Measurements from ENCODE around the gene MND1.
A peak's percentile ranks its signal among the peaks of the same experiment; 100 is the strongest.

Gene MND1

DNA sequence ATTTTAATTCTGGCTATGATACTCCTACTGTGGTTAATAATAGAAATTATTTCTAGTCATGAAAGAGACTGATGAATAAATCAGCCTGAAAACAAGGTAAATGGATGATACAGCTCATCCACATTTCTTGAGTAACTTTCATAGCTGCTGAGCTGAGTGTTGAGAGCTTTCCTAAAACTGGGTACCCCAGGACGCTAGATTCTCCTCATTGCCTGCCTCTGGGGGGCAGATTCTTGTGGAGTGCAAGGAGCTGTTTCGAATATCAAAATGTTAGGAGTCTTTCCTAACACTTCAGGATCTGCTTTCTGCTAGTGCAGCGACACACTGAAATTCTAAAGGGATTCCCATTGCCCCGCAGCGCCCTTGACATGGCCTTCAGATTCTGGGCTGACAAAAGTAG is 2.1 kb downstream of the MND1 start:
- peak; percentile 40 for DNase-seq (ENCODE audit: low spot score)

DNA sequence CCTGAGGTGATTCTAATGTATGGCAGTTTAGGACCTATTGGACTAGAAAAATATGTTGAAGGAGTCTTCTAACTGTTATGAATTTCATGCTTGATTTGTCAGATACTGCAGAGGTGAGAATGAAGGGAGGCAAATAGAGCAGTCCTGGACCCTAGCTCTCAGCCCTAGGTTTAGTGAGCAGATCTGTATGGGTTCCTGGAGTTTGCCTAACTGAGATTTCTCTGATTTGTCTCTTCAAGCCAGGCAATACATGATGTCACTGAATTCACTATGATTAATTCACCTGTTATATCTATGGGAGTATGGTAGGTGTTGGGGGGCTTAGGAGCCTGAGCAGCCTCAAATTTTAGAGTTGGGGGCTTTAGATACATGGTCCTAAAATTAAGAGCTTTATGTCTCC is 2.6 kb downstream of the MND1 start:
- no peak for DNase-seq (ENCODE audit: low spot score)

DNA sequence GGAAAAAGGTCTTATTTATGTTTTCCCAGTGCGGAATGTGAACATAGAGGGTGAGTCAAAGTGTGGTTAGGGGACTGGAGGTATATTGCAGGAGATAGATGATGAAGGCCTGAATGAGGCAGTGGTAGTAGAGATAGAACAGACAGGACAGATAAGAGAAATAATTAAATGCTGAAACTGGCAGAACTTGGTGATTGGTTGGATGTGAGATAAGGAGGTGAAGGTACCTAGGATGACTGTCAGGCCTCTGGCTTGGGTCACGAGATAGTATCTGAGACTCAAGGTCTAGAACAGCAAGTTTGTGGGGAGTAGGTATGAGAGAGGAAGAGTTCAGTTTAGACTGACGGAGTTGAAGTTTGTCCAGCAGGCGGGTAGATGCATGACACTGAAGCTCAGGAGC is 3.5 kb downstream of the MND1 start:
- DNase-seq (ENCODE audit: low spot score): no peak

DNA sequence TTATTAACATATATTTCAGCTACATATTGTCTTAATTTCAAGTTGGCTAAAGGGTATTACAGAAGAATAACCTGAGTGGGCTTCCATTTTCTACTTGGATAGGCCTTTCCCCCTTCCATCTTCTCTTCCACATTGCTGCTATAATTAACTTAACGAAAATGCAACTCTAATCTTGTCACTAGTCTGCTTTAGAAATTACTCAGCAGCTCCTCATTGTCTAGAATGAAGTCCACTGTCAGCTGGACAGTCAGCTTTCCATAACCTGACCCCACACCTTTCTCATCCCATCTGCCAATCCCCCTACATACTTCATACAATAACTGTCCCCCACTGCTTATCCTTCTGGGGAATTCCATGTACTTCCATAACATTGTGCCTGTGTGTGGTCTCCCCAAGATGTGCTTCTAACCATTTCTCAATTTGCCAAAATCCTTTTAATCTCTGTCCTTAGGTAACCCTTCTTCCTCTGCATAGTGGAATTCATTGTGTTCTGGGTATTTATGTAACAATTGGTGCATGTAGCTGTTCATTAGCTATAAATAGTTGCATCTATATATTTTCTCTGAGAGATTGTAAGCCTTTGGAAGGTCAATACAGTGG is 4.8 kb downstream of the MND1 start:
- no peak for DNase-seq (ENCODE audit: low spot score)

DNA sequence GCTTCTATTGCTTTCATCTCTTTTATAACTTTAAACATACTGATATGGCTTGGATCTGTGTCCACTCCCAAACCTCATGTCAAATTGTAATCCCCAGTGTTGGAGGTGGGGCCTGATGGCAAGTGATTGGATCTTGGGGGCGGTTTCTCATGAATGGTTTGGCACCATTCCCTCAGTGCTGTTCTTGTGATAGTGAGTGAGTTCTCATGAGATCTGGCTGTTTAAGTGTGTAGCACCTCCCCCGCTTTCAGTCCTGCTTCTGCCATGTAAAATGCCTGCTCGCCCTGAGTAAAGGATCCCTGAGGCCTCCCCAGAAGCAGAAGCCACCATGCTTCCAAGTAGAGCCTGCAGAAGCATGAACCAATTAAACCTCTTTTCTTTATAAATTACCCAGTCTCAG is 17.7 kb downstream of the MND1 start:
- DNase-seq (ENCODE audit: low spot score): no peak

DNA sequence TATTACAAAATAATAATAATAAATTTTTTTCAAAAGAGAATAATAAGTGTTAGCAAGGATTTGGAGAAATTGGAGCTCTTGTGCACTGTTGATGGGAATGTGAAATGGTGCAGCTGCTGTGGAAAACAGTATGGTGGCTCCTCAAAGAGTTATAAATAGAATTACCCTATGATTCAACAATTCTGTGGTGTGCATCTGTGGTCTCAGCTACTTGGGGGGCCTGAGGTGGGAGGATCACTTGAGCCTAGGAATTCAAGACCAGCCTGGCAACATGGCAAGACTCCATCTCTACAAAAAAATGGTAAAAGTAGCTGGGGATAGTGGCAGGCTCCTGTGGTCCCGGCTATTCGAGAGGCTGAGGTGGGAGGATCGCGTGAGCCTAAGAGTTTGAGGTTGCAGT is 19.6 kb downstream of the MND1 start:
- DNase-seq (ENCODE audit: low spot score): no peak

DNA sequence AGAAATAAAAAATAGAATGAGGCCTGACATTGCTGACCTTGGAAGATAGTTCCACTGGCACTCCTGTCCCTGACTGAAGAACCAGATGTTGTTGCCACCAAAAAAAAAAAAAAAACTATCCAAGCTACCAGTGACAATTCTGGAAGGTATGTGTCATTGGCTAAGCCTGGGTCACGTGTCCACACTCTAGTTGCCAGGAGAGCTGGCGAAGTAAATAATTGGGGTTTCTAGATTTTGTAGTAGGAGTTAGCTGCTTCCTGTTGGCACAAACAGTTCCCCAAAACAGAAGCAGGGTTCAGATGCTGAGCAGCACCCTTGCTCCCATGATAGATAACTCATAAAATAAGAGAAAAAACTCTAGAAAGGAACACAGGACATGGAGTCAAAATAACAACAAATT is 20.5 kb downstream of the MND1 start:
- peak; percentile 26 for DNase-seq (ENCODE audit: low spot score)

DNA sequence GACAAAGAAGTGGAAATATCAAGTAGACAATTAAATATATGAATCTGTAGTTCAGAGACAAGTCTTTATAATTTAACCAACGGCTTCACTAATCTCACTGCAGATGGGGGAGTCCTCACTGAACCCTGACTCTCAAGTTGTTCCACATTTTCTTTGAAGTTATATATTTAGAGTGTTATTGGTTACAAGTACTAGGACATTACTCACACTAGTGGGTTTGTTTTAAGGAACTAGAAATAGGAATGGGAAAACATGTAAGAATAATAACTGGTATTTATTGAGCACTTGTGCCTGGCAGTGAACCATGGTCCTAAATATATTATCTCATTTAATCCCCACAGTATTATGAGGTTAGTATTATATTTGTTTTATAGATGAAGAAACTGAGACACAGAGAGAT is 22.0 kb downstream of the MND1 start:
- DNase-seq (ENCODE audit: low spot score): no peak

DNA sequence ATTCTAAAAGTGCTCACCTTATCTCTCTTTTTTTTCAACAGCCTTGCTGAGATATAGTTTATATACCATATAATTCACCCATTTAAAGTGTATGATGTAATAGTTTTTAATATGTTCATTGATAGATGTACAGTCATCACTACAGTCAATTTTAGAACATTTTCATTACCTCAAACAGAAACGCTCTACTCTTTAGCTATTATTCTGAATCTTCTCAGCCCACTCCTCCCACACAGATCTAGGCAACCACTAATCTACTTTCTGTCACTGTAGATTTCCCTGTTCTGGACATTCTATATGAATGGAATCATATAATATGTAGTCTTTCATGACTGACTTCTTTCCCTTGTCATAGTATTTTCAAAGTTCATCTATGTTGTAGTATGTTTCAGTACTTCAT is 22.6 kb downstream of the MND1 start:
- DNase-seq (ENCODE audit: low spot score): no peak

DNA sequence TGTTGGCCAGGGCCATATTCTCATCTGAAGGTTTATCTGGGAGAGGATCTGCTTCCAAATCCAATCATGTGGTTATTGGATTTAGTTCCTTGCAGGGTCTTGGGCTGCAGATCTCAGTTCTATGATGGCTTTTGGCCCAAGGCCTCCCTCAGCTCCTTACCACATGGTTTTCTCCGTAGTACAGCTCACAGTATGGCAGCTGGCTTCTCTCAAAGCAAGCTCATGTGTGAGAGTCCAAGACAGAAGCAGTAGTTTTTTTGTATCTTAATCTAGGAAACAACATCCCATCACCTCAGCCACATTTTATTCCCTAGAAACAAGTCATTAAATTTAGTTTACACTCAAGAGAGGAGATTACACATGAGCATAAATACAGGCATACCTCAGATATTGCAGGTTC is 24.5 kb downstream of the MND1 start:
- no peak for DNase-seq (ENCODE audit: low spot score)

DNA sequence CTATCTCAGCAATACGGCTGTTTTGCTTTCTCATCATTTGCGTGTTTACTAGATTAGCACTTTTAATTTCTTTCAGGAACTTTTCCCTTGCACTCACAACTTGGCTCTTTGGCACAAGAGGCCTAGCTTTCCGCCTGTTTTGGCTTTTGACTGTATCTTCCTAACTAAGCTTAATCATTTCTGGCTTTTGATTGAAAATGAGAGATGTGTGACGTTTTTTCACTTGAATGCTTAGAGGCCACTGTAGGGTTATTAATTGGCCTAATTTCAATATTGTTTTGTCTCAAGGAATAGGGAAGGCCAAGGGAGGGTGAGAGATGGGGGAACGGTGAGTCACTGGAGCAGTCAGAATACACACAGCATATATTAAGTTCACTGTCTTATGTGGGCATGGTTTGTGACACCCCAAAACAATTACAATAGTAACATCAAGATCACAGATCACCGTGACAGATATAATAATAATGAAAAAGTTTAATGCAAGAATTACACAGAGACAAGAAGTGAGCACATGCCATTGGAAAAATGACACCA is 27.3 kb downstream of the MND1 start:
- no peak for DNase-seq (ENCODE audit: low spot score)

DNA sequence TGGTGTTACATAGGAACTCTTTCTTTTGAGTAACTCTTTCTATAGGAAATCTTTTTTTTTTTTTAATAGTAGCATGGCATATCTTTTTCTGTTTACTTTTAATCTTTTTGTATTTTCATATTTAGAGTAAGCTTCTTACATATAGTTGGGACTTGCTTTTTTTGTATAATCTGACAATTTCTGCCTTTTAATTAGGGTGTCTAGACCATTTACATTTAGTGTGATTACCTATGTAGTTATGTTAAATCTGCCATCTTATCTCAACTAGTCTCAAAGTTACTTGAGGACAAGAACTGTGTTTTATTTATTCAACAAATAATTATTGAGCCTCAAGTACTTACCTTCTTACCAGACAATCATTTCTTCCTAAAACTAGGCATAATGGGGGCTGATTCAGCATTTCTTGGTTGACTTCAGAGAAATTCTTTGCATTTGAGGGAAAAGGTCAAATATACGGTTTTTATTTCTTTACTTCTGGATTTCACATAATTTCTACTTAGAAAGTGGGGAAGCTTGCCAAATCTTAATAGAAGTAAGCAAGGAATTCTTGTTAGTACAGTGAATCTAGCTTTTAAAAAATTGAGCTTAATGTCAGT is 28.6 kb downstream of the MND1 start:
- DNase-seq (ENCODE audit: low spot score): no peak

DNA sequence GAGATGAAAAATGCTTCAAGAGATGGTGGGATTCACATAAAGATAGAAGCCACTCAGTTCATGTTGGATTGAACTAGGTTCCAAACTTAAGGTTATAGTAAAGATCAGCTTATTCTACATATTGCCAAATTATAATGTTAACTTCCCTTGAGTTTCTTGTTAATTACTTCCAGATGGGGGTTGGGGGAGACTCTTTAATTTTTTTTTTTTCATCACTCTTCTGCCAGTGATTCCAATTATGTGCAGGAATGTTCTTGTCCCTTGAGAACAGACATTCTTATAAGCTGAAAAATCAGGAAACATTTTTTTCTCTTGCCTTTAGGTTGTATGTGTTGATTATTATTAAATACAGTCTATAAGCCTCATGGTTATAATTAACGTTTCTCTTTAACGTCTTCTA is 30.0 kb downstream of the MND1 start:
- DNase-seq (ENCODE audit: low spot score): no peak

DNA sequence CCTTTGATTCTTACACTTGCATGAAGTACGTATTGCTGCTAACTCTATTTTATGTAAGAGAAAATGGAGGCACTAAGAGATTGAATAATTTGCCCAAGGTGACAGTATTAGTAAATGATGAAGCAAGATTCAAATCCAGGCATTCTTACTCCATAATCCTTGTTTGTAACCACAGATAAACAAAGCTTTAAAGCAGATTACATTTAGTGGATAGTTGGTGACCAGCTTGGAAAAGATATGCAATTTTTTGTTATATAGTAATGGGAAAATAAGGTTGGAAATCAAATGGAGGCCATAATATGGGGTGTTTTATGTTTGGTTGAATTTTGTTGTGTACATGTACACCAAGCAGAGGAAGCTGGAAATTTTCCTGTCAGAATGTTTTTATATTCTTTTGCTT is 30.8 kb downstream of the MND1 start:
- no peak for DNase-seq (ENCODE audit: low spot score)

DNA sequence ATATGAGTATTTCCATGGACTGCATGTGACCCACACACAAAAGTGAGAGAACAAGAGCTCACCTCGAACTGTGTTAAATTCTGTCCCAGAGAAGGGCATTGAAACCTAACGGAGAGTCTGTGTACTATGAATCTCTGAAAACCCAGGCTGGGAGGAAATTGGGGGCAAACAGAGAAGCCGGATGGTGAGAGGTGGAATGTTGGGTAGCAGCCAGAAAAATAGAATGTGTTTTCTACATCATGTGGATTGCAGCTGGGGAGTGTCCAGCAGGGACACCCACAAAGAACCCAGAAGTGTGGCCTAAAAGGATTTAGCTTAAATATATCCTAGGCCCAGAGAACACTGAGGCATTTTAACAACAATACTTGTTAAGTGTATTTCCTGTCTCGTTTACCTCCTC is 38.6 kb downstream of the MND1 start:
- no peak for DNase-seq (ENCODE audit: low spot score)

DNA sequence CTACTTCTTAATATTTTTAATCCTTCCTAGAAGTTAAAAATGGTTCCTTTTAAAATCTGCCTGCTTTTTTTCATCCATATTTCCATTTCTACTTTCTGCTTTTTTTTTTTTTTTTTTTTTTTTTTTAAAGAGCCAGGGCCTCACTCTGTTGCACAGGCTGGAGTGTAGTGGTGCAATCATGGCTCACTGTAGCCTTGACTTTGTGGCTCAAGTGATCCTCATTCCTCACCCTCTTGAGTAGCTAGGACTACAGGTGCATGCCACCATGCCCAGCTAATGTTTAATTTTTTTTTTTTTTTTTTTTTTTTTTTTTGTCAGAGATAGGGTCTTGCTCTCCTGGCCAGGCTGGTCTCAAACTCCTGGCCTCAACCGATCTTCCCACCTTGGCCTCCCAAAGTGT is 39.7 kb downstream of the MND1 start:
- no peak for DNase-seq (ENCODE audit: low spot score)

DNA sequence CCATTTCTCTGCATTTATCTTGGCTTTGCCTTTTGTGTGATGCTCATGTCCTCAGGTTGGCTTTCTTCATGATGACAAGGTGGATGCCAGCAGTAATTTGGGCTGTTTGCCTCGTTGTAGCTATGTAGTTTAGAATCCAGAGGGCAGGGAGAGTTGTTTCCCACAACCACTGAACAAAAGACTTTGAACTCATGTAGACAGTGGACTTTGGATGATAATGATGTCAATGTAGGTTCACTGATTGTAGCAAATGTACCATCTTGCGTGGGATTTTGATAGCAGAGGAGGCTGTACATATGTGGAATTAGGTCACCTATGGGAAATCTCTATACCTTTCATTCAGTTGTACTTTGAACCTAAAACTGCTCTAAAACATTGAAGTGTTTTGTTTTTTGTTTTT is 41.3 kb downstream of the MND1 start:
- DNase-seq (ENCODE audit: low spot score): no peak

DNA sequence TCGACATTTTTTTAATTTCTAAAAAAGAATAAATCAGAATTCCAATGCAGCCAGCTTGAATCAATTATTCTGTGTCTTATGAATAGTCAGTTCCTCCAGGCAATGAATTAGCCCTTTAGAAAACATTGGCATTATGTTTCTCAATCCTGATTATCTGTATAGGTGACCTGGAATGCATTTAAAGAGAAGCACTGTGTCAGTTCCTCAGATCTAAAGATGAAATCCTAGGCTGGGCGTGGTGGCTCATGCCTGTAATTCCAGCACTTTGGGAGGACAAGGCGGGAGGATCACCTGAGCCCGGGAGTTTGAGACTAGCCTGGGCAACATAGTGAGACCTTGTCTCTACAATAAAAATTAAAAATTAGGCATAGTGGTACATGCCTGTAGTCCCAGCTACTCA is 43.5 kb downstream of the MND1 start:
- DNase-seq (ENCODE audit: low spot score): no peak

DNA sequence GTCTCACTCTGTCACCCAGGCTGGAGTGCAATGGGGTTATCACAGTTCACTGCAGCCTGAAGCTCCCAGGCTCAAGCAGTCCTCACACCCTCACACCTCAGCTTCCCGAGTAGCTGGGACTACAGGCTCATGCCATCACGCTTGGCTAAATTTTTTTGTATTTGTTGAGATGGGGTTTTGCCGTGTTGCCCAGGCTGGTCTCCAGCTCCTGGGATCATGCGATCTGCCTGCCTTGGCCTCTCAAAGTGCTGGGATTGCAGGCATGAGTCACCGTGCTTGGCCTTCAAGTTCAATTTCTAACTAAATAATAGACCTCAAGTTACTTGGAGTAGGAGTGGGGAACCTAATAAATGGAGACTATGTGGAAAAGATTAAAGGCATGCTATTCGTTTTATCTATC is 48.9 kb downstream of the MND1 start:
- DNase-seq (ENCODE audit: low spot score): no peak

DNA sequence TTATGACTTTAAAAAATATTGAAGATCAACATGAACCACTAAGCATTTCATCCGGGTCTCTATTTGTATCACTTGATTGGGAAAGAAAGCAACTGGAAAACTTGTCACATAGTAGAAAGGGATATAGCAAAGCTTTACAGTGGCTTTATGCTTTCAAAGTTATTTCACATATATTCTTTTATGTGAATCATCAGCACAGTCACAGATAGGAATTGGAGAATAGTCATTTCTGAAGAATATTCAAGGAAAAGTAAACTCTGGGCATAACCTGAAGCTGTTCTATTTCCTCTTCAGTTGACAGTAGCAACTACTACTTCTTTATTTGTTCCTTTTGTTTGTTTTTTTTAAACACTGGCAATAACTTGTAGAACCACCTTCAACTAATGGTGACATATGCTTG is 50.5 kb downstream of the MND1 start:
- no peak for DNase-seq (ENCODE audit: low spot score)

DNA sequence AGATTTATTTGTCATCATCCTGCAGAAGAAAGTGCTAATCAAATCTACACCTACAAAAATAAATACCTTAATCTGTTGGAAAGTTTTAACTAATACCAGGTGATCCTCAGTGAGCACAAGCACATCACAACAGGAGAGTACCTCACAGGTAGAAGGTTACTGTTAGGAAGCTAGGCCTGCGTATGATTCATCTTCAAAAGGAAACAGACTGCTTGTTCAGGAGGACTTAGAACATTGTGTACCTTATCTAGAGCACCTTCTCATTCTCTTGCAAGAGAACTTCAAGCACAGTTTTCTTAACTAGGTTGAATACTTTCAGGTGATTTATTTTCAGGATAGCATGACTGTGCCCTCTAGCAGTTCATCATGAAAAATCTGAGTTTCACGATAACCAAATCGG is 54.2 kb downstream of the MND1 start:
- no peak for DNase-seq (ENCODE audit: low spot score)

DNA sequence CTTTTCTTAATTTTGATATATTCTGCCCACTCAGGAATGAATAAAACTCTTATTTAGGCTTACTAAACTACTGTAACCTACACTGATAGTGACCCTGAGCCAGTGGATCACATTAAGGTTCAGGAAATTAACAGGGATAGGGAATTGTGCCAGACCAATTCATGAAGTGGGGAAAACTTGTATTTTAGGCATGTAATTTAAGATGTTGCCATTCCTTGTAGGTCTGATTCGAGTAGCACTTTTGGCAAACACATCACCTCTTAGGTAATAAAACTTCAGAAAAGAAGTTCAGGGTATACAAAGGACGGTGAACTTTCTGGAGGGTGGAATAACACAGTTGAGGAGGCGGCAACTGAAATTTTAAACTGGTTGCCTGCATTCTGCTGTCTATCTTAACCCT is 54.9 kb downstream of the MND1 start:
- no peak for DNase-seq (ENCODE audit: low spot score)

DNA sequence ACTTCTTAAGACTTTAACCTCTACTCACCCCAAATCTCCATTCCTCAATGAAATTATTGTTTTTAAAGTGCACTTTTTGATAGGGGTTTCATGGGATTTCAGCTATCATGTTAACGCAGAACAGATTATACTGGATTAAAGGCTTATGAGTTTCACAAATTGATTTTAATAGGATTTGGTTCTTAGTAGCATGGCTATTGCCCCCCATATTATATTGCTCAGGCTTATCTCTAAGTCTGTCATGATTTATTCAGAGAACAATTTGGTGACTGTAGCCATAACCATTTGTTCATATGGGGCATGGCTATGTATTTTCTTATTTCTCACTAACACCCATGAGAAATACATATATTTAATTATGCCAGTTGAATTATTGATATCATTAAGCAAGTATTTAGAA is 57.0 kb downstream of the MND1 start:
- DNase-seq (ENCODE audit: low spot score): no peak

DNA sequence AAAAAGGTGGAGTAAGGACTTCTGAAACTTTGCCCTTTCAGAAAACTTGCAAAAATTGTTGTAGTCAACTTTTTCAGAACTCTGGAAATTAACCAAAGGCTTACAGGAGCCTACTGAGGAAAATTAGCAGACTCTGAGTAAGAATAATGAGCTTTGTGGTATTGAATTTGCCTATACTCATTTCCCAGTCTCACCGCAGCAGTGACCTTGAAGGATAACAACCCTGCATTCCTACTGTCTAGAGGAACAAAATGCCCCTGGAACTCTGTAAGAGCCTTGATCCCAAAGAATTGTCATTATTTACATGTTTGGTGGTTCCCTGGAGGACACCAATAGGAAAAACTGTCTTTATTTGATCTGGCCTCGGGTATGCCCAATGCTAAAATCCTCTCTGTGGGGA is 57.9 kb downstream of the MND1 start:
- no peak for DNase-seq (ENCODE audit: low spot score)

Measured in RKO (cell line).